Gastrocnemius medialis (tissue), 4 donors: Measurements from ENCODE around the gene ZMYND8.

Experiments
- CTCF ChIP-seq, 5 experiments: fragments of 450-650 bp in 3 of 5; fragments of 200-600 bp in 2 of 5; sonication (generic) in 2 of 5; IDR thresholded peaks in 4 of 5; conservative IDR thresholded peaks in 1 of 5; 1 replicate in 4 of 5; 2 replicates in 1 of 5; pipeline ENCODE4 v1.5.1; 2016 to 2019; ENCODE audit warnings: antibody characterized with exemption in 5 of 5, mild to moderate bottlenecking in 3 of 5, moderate library complexity in 3 of 5
- POLR2A ChIP-seq, 2 donors: fragments of 450-650 bp; IDR thresholded peaks; one replicate each; pipeline ENCODE4 v1.6.1; 2017; ENCODE audit warnings: antibody characterized with exemption in 2 of 2, mild to moderate bottlenecking in 2 of 2, moderate library complexity in 2 of 2

DNA sequence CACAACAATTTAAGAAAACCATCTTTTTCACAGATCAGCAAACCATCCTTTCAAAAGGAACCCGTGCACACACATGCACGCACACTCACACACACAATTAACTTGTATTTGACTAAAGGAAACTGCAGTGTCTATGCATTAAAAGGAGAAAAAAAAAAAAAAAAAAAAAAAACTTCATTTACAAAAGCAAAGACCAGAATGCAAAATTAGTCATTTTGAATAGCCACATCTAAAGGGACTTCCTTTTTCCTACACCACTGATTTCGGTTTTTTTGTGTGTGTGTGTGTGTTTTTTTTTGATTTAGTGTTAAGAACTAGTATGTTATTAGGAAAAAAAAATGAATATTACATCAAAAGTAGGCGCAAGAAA is 6.3 kb downstream of the ZMYND8 start:
- TF ChIP-seq CTCF (IDR thresholded peaks at IDR 0.05 in 4 of 5, conservative IDR thresholded peaks at IDR 0.05 in 1 of 5) = no peak
- TF ChIP-seq POLR2A (IDR thresholded peaks at IDR 0.05) = no peak
